ENCODE data around the gene ALCAM.

DNA sequence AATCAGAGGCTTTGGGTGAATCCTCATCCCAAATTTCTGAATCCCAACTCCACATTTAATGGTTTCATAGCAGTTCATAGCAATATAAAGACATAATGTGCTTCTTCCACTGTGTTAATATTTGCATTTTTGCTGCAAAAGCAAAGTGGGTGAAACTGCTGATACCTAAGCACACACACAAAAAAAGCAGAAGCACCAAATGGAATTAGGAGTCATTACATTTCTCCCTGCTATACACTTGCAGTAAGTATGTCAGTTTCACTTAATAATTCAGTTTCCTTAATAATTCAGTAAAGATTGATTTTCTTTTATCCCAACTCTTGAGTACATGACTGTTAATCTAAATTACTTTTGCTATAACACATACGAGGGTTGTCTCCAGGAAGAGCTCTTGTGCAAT lies 48.9 kb upstream of the ALCAM start:
- TF ChIP-seq, protein P1, sequence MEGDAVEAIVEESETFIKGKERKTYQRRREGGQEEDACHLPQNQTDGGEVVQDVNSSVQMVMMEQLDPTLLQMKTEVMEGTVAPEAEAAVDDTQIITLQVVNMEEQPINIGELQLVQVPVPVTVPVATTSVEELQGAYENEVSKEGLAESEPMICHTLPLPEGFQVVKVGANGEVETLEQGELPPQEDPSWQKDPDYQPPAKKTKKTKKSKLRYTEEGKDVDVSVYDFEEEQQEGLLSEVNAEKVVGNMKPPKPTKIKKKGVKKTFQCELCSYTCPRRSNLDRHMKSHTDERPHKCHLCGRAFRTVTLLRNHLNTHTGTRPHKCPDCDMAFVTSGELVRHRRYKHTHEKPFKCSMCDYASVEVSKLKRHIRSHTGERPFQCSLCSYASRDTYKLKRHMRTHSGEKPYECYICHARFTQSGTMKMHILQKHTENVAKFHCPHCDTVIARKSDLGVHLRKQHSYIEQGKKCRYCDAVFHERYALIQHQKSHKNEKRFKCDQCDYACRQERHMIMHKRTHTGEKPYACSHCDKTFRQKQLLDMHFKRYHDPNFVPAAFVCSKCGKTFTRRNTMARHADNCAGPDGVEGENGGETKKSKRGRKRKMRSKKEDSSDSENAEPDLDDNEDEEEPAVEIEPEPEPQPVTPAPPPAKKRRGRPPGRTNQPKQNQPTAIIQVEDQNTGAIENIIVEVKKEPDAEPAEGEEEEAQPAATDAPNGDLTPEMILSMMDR (conservative IDR thresholded peaks at IDR 0.05; ENCODE audit: low read depth, low read length) = no peak
- TF ChIP-seq EZH2 (IDR thresholded peaks at IDR 0.05; ENCODE audit: borderline replicate concordance, low read depth, low read length, poor library complexity, severe bottlenecking) = no peak
